Prostate gland (tissue), 2 donors: ENCODE data around the gene ARL2BP.

Experiments used
- CTCF ChIP-seq, 4 experiments: fragments of 200-600 bp in 2 of 4; fragments of 450-650 bp in 2 of 4; sonication (generic) in 2 of 4; IDR thresholded peaks; 1 replicate in 3 of 4; 2 replicates in 1 of 4; pipeline ENCODE4 v1.5.1; 2016 to 2019; ENCODE audit warnings: antibody characterized with exemption in 4 of 4, mild to moderate bottlenecking in 2 of 4, moderate library complexity in 2 of 4
- POLR2A ChIP-seq: fragments of 450-650 bp; IDR thresholded peaks from one replicate; pipeline ENCODE4 v1.6.1; 2016; ENCODE audit warnings: antibody characterized with exemption, mild to moderate bottlenecking

- no peak for TF ChIP-seq CTCF (IDR thresholded peaks at IDR 0.05)
- TF ChIP-seq POLR2A, result no peak
Observed at GRCh38 chr16:57235128-57236021, 9.7 kb upstream of the ARL2BP start.
